GM19452 (cell line): ENCODE results near the gene CSF1.
"Not testable (repeated sequence)": the region's sequence is repeated elsewhere in the genome, so short reads cannot be mapped to it uniquely, and the experiment has no call there.

Experiments used
- ATAC-seq: cut with Tn5 transposase; IDR thresholded peaks from one replicate; pipeline ENCODE4 v1.9.1; 2021; ENCODE audit not compliant: unreplicated experiment

Gene CSF1, protein sequence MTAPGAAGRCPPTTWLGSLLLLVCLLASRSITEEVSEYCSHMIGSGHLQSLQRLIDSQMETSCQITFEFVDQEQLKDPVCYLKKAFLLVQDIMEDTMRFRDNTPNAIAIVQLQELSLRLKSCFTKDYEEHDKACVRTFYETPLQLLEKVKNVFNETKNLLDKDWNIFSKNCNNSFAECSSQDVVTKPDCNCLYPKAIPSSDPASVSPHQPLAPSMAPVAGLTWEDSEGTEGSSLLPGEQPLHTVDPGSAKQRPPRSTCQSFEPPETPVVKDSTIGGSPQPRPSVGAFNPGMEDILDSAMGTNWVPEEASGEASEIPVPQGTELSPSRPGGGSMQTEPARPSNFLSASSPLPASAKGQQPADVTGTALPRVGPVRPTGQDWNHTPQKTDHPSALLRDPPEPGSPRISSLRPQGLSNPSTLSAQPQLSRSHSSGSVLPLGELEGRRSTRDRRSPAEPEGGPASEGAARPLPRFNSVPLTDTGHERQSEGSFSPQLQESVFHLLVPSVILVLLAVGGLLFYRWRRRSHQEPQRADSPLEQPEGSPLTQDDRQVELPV

DNA sequence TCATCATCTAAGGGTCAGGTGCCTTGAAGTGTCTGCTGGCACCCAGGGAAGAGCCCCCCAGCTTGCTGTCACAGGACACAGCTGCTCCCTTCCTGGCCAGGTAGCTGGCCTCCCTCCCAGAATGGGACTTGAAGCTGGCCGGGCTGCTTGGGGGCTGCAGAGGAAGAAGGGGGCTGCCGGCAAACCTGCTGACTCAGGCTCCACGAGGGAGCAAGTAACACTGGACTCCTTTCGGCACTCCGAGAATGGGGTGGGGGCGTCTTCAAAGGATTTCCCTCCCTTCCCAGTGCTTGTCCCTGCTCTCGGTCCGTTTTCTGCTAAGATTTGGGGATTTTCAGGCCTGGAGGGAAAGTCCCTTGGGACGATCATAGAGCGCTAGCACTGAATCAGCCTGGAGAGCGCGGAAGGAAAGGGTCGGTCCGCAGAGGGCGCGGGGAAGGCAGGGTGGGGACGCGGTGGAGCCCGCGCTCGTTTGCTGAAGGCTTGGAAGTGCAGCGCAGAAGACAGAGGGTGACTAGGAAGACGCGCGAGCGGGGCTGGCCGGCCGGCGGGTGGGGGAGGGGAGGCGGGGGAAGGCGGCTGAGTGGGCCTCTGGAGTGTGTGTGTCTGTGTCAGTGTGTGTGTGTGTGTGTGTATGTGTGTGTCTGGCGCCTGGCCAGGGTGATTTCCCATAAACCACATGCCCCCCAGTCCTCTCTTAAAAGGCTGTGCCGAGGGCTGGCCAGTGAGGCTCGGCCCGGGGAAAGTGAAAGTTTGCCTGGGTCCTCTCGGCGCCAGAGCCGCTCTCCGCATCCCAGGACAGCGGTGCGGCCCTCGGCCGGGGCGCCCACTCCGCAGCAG lies at the start of gene CSF1:
Gene CSF1, plus strand, starts transcription at position 727 of the 840 bp plus-strand sequence. CDS start 175 bp downstream, outside the sequence.
- no peak for ATAC-seq

DNA sequence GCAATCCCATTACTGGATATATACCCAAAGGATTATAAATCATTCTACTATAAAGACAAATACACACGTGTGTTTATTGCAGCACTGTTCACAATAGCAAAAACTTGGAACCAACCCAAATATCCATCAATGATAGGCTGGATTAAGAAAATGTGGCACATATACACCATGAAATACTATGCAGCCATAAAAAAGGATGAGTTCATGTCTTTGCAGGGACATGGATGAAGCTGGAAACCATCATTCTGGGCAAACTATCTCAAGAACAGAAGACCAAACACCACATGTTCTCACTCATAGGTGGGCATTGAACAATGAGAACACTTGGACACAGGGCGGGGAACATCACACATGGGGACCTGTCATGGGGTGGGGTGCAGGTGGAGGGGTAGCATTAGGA lies 49.0 kb upstream of the CSF1 start:
- not testable (repeated sequence) for ATAC-seq

DNA sequence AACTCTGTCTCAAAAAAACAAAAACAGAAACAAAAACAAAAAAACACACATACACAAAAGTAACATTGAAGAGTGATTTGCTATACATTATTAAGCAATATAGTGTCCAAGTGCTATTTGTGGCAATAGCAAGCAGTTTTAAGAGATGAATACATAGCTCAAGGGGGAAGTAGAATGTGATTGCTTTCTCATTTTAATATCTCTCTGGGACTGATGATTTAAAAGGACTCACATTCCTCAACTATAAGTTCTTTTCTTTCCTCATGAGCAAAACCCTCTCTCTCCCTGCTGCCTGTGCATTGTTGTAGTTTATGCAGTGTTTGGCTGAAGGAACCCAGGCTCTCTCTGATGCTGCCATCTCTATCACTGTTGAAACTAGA lies 47.0 kb upstream of the CSF1 start:
- no peak for ATAC-seq

DNA sequence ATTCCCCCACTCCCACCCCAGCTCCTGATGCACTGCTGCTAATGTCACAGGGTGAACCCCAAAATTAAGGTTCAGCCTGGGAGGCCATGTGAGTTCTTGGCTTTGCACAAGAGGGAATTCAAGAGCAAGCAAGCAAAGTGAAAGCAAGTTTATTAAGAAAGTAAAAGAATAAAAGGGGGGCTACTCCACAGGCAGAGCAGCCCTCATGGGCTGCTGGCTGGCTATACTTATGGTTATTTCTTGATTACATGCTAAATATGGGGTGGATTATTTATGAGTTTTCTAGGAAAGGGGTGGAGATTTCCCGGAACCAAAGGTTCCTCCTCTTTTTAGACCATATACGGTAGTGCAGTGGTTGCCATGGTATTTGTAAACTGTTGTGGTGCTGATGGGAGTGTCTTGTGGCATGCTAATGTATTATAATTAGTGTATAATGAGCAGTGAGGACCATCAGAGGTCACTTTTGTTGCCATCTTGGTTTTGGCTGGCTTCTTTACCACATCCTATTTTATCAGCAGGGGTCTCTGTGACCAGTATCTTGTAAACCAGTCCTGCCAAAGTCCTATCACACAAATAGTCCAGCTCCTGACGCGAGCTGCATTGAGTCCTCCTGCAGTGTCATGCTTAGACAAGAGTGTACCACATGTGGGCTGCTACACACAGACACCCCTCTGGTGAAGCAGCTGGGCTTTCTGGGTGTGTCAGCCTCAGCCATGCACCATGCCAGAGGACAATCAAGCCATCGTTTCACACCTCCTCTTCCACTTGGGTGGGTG lies 46.4 kb upstream of the CSF1 start:
- ATAC-seq: no peak

DNA sequence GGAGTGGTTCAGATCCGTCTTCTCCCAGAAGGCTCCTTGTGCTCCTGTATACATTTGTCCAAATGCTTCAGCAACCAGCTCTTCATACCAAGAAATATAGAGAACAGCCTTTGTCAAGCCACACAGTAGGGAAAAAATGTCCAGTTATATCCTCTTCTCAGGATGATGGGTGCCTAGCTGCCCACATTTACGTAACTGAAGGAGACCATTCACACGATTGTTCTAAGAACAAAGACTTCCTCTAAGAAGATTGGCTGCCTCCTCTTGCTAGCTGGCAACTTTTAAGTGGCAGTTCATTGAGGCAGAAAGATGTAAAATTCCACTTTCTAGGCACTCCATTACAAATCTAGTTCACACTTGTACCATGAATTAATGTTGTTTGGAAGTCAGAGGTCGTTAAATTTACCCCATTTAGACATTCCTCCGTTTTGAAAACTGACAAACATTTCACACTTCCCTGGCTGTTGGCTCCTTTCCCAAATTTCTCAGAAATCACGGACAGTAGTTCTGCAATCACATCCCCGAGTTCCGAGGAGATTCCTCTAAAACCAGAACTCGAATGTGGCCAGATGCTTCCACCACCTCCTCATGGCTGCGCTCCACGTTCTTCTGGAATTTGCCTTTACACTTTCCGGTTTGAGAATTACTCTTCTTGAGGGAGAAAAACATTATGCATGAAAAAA lies 45.6 kb upstream of the CSF1 start:
- no peak for ATAC-seq

DNA sequence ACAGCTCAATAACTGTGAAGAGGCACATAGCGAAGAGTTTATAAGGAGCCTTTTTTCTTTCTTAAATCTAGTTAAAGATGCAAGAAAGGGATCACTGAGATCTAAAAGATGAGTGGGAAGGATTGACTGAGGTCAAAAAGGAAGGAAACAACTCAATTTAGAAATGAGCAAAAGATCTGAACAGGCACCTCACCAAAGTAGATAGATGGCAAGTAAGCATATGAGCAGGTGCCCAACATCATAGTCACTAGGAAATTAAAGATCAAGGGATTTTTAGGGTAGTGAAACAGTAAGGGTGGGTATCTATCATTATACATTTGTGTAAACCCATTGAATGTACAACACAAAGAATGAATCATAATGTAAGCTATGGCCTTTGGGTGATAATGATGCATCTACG lies 44.6 kb upstream of the CSF1 start:
- no peak for ATAC-seq

DNA sequence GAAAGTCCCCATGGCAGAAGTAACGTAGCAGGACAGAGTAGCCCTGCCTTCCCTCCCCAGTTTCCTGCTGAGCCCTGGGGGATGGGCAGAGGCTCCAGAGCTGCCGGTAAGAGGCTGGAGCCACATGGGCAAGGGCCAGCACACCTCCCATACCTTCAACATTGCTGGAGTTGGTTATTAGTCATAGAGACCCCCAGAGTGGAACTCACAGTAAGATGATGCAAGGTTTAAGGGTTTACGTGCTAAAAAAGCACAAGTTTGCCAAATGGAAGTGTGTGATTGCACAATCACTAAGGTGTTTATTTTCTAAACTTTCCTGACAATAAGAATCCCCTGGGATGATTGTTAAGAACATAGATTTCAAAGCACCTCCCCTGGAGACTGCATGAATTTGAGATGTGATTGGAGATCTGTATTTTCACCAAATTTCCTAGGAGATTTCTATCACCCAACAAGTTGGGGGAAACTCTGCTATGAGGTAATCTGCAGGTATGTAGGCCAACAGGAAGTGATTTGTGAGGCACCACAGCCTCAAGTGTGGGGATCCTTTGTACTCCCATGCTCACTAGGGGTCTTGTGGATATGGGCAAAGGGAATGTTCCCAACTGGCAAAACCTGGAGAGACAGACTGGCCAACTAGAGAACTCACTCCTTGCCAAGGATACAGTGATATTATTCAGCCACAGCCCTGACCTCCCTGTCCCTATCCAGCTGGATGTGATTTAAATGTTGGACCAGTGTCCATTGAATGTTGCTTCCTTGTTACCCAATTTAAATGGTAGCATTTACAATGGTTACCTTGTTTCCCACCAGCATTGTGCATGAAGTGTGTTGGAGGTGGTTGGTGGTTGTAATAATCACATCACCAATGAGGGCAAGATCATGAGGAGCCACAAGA lies 37.1 kb upstream of the CSF1 start:
- no peak for ATAC-seq

DNA sequence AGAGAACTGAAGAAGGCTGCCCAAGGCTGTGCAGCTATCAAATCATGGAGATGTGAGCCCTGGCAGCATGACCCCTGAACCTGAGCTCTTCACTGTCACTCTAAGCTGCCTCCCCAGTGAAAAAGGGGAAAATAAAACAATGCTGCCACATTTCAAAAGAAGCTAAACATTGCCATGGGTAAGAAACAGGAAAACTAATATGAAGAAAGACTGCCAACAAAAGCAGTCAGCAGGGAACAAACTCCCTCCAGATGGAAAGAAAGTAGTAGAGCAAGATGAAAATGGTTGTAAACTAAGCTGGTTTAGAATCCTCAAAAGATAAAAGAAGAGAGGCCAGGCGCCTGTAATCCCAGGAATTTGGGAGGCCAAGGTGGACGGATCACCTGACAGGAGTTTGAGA lies 36.2 kb upstream of the CSF1 start:
- no peak for ATAC-seq

DNA sequence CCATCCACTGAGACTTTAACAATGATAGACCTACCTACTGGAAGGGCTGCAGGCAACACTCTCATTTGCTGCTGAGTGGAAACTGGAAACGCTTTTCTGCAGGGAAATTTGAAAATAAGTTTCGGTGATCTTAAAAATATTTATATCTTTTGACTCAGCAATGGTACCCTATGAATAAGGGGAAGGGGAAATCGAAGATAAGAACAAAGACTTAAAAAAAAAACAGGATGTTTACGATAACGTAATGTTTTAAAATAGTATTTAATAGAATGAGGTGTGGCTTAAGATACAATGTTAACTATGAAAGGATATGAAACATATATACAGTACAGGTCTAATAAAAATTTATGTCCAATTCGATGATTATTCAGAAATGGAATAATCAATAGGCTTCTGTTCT lies 34.8 kb upstream of the CSF1 start:
- ATAC-seq: no peak

DNA sequence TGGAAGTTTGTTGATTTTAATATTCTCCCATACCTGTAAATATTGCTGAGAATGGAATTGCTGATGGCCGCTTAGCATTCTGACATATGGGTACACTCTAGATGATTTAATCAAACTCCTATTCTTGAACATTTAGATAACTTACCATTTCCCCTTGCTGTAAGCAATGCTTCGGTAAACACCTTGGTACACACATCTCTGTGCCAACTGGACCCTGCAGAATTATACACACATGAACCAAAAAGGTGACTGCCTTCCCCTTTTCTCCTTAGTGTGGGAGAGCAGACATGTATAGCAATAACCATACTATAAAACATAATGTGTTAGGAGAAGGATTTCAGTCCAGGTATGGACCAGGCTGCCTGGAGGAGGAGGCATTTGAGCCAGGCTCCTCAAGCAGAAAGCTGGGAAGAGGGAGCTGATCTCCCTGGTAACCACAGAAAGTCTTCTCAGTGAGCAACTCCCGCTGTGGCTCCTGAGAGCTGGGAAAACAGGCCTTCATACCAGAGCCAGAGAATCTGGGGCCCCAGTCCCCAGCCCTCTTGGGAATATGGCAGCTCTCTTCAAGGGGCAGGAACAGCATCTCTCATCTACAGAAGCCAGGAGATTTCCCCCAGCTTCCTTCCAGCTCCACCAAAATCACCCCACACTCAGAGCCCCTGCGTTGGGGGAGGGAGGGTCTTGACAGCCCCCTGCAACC lies 33.9 kb upstream of the CSF1 start:
- ATAC-seq: no peak

DNA sequence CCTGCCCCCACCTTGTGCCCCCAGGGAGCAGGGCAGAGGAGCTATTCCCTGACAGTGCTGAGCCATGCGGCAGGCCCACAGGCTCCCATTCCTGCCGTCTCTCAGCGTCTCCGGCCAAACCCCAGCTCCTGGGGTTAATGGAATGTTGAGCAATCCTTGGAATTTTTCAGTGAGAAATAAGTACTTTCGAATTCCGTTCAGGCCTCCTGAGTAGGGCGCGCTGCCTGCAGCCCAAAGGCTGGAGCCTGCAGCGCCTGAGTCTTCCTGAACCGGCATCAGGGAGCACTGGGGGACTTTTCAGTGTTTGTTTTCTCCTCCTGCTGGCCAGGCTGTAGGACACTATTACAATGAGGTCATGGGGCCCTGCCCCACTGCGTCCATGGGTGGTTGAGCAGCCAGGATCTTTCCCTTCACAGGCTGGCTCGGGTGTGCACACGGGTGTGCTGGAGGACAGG lies 33.3 kb upstream of the CSF1 start:
- ATAC-seq: no peak

DNA sequence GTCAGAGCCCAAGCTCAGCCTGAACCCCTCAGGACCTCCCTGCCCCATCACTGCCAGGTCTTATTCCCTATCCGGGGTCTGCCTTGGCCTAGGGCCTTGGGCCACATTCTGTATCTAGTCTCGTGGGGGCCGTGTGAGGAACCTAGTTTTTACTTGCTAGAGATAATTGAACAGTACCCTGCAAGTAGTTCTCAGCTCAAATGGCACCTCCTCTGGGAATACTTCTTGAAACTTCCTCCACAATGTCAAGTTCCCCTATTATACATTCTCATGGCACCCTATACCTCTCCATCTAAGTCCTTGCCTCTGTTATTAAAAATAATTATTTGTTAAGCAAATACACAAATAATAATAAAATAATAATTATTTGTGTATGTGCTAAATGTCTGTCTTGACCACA lies 32.9 kb upstream of the CSF1 start:
- no peak for ATAC-seq

DNA sequence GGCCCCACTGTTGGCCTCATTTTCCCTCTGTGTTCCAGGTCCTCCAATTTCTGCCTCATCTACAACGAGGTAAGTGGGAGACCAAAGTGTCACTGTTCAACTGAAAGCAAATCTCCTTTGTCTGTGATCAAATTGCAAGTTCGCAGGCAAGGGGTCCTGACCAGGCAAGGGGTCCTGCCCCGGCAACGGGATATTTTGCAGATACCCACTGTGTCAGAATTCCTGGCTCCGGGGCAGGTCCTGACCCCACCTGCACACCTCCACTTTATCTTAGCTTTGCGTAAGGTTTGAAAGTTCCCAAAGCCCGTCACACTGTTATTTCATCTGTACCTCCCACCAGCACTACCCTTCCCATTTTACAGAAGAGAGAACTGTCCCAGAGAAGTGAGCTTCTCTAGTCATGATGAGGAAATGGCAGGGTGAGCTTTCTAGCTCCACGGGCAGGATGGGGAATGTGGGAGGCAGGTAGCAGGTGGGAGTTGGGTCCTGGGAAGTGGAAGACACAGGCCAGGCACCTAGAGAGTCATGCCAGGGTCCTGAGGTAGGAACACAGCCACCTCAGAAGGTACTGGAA lies 32.0 kb upstream of the CSF1 start:
- ATAC-seq: no peak

DNA sequence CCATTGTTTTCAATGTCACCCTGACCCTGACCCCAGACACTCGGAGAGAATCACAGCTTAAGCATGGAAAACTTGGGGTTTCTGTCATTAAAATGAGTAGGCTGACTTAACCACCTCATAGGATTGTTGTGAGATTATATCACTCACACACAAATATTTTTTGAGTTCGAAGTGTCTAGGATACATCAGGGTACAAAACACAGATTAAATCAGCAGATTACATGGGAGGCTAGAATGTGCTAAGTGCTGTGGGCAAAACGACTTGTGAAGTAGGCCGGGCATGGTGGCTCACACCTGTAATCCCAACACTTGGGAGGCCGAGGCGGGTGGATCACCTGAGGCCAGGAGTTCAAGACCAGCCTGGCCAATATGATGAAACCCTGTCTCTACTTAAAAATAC lies 31.3 kb upstream of the CSF1 start:
- ATAC-seq: not testable (repeated sequence)

DNA sequence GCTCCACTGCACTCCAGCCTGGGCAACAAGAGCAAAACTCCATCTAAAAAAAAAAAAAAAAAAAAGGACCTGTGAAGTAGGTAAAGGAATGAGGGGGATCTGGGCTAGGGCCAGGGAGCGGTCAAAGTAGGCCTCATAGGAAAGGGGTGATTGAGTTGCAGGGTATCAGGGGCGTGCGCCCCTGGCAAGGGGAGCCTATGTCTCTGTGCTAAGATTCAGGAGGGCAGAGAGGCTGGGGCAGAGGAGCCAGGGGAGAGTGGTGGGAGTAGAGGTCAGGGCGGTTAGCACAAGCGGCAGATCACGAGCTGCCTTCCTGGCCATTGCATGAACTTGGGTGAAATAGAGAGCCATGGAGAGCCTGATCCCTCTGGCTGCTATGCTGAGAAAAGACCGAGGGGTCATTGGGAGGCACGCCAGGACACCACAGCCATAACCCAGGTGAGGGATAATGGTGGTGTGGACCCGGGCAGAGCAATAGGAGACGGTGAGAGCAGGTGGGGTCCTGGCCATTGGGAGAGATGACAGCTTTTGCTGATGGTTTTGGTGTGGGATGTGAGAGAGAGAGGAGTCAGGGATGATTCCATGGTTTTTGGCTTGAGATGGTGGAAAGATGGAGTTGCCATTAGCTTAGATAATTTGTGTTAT lies 30.6 kb upstream of the CSF1 start:
- ATAC-seq: no peak

DNA sequence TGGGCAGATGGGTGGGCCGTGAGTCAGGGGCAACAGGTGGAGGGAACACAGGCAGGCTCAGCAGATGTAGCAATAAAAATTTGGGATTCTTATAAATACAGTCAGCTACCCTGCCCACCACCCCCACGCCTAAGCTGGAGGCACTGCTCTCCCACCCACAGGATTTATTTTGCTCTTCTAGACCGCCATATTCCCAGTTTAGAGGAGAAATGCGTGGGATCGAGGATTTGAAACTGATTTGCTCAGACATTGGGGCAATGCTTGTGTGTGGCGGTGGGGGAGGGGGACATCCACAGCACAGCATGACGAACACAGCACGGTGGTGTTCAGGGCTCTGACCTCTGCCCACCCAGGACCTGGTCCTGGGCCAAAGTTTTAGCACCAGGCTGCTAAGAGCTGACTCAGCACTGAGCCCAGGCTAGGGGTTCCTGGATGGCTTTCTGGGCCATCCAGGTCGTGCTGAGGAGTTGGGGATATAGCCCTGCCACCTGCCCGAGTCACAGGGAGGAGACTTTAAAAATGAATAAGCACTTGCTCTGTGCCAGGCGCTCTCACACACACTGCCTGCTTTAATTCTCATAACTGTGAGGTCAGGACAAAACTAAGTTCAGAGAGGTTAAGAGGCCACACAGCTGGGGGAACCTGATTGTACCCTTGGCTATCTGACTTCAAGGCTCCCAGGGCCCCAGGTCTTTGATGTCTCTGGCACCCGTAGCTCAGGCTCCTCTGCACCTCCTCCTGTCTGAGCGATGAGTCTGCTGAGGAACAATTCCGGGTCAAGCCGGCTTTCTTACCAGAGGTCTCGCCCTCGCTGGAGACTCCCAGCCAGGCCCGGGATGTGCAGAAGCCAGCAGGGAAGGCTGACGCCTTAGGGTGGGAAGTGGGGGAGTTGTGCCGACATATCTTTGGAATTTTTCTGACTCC lies 29.4 kb upstream of the CSF1 start:
- ATAC-seq: no peak

DNA sequence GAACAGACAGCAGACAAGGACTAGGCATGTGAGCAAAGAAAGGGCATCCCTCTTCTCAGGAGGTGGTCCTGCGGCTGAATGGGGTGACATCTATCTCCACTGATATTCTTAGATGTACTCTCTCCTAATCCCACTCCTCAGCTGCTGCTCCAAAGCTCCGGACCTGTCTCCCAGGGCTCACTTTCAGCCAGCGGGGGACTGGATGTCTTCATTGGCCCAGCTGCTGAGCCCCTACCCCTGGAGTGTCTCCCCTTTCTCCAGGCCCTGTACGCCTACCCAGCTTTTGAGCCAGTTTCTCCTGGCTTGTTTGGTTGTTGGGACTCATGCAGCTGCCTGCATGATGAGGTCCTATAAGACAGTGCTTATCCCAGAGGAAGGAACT lies 28.8 kb upstream of the CSF1 start:
- no peak for ATAC-seq
